ENCODE measurements around the gene GSPT2.

DNA sequence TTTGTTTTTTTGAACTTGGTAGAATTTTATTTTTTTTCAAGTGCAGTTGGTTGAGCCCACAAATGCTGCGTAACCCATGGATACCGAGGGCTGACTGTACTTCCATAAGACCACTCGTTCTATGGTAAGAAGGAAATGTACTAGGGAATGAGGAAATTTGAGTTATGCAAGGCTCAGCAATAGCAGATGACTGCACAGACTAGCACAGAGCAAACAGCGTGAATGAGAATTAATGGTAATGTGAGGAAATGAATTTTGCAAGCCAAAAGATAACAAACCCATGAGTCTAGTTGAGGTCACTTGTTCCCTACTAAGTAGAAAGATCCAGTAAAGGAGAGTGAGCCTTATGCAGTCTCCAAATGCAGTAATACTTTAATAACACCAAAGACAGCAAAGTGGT is 17.4 kb downstream of the GSPT2 start:
- TF ChIP-seq EZH2 (IDR thresholded peaks at IDR 0.05) = no peak
- no peak for TF ChIP-seq POLR2AphosphoS5 (IDR thresholded peaks at IDR 0.05; ENCODE audit: borderline replicate concordance, low read depth, low read length)
- TF ChIP-seq FOXP2 (optimal IDR thresholded peaks at IDR 0.05; ENCODE audit: control extremely low read depth, extremely low read length, insufficient read depth) = no peak
